AG09309 (cell line): Measurements from ENCODE around the gene ARID5B.

ENCODE experiments used
- DNase-seq: peaks from one replicate; pipeline ENCODE4 v3.0.0-alpha.2; 2010; ENCODE audit warnings: low read depth
- H3K4me3 ChIP-seq: 2 replicates; pipeline ENCODE4 v1.5.1; 2011; ENCODE audit warnings: mild to moderate bottlenecking, low read depth, low read length, moderate library complexity; ENCODE audit not compliant: control insufficient read depth
- TF ChIP-seq, protein P1 (sequence below): IDR thresholded peaks from 2 replicates; pipeline ENCODE4 v1.5.1; 2011; ENCODE audit warnings: mild to moderate bottlenecking, low read depth, low read length, inconsistent platforms; ENCODE audit not compliant: insufficient read depth, control insufficient read depth; ENCODE audit errors: missing control alignments

The ARID5B gene

DNA sequence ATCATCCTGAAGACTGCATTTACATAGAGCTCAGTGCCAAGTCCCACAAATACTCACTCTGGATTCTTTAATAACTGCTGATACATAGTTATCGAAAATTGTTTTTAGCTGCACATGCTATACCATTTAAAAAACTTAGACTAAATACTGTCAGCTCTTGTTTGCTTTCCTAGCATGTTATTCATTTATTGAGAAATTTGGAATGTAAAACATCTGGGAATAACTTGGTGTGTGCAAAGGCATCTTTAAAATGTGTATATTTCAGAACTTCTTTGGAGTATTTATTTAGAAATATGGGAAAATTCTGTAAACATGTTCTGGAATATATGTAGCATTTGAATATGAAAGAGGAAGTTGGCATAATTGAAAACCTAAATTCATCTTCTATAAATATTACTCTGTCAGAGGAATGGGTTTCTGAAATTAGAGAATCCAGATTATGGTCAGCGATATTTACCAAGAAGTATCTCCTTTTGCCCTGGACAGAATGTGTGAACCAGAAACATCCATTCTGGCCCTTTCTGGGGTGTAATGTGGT, 119.7 kb downstream of the ARID5B start:
- DNase-seq, result no peak
- no peak overlapping the region for H3K4me3 ChIP-seq
- TF ChIP-seq, protein P1, sequence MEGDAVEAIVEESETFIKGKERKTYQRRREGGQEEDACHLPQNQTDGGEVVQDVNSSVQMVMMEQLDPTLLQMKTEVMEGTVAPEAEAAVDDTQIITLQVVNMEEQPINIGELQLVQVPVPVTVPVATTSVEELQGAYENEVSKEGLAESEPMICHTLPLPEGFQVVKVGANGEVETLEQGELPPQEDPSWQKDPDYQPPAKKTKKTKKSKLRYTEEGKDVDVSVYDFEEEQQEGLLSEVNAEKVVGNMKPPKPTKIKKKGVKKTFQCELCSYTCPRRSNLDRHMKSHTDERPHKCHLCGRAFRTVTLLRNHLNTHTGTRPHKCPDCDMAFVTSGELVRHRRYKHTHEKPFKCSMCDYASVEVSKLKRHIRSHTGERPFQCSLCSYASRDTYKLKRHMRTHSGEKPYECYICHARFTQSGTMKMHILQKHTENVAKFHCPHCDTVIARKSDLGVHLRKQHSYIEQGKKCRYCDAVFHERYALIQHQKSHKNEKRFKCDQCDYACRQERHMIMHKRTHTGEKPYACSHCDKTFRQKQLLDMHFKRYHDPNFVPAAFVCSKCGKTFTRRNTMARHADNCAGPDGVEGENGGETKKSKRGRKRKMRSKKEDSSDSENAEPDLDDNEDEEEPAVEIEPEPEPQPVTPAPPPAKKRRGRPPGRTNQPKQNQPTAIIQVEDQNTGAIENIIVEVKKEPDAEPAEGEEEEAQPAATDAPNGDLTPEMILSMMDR, result no peak

DNA sequence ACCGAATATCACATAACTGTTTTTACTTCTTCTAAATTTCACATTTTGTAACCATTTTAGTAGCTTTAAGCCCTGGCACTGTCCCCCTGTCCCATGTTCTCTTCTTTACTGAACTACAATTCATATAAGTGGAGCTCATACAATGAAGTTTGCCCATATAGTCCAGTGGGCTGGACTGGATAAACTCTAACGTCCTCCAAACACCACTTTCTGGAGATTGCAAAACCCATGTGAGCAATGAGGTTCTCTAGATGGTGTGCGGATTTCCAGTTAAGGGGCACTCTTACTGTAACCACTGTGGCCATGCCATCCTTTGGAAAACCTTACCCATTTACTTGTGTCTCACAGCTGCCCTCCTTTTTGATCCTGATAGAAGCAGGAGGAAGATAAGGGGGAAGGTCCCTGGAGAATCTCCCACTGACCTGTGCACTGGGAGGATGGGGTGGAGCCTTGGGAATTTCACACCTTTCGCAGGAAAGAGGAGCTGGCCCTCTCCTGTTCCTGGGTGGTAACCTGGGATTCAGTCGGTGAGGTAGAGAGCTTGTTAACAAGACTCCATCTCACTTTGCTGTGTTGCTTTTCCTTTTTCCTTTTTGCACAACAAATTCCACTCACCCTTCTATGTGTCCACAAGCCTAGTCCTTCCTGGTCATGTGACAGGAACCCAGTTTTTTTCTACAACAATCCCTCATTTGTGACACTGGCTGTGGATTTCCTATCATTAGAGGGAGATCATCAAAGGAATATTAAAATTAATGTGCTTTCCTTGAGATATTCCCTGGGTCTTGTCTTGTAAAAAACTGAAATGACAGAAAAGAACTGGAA, 120.7 kb downstream of the ARID5B start:
- TF ChIP-seq, protein P1, result no peak
- no peak overlapping the region for H3K4me3 ChIP-seq
- DNase-seq, result no peak

DNA sequence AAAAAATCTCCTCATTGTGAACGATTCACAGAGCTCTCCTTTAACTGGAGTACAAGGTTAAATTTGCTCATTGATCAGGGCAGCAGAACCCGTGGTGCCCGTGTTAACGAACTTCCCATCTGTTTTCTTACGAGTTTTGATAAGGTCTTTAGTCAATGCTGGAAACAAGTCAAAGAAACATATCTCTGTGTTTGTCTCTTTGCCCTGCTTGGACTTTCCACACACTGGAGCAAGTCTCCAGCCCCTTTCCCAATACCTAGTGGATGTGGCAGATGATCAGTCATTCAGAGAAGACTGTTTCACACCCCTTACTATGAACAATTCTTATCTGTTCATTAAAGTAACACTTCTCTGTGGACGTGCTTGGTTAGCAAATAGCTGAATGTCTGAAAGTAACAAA, 121.3 kb downstream of the ARID5B start:
- H3K4me3 ChIP-seq, result no peak overlapping the region
- DNase-seq, result no peak
- TF ChIP-seq, protein P1, result no peak

DNA sequence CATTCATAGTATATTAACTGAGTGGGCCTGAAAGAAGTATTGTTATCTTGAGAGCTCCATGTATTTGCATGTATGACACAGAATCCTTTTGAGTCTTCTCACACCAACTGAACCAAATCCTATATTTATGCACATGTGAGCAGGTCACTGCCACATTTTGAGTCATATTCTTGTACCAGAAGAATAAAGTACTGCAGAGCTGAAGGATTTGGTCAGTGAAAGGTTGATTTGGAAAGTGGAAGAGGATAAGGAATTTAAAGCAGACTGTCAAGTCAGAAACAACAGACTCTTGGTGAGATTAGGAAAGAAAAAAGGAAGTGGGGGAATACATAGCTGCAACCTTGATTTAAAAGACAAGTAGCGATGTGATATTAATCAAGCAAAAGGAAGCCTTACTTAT, 121.8 kb downstream of the ARID5B start:
- TF ChIP-seq, protein P1, result no peak

DNA sequence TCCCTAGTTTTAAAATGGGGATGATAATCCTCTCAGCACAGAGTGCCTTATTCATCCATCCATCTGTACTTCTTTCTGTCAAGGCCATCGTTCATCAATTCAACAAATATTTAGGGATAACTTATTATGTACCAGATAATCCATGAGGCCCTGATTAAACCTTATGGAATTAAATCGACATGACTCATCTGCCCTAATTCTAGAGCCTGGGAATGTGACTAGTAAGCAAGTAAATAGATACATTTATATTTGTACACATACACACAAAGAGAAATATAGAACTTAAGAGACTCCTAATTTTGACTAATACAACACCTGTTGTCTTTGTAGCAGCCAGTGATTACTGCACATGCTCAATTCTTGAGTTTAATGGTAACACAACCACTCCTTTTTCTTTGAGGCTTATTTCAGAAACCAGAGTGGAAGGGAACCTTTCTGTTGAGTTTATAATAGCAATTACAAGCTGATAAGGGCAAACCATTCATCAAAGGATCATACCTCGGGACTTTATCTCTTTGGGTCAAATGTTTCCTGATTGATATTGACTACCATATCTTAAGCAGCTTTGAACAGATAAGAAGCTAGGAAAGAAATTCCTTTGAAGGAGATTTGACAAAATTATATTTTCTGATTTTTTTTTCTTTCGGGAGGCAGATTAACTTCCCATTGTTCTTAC, 122.7 kb downstream of the ARID5B start:
- H3K4me3 ChIP-seq, result no peak overlapping the region
- DNase-seq, result no peak
- TF ChIP-seq, protein P1, result no peak

More for the DNA sequence above, 121.8 kb downstream of the ARID5B start:
- no peak for DNase-seq
- no peak overlapping the region for H3K4me3 ChIP-seq

DNA sequence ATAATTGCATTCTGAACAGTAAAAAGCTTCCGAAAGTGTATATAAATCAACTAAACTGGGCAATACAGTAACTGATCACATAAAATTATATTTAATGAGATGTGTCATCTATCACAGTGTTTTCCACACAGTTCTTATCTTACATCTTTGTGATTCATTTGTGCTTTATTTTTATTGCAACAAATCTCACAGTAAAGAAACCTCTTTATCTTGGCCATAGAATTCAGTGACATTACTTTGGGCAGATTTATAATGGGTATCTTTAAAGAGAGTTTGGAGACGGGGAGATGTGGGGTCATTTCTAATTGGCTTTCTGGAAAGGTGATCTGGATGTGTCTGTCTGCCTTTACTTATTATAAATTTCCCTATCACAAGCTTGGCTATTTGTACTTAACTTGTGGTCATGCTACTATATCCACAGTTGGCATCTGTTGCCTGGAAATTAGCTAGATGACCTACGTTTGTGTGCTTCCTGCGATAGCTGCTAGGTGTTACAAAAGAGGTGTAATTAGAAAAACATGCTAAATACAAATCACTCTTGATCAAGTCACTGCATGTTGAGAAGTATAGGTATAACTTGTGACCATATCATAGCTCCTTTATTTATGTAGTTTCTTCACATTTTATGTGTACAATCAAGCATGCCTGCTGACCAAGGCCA, 123.8 kb downstream of the ARID5B start:
- no peak for DNase-seq
- TF ChIP-seq, protein P1, result no peak
- H3K4me3 ChIP-seq, result no peak overlapping the region
